ENCODE measurements around the gene RABL6.

Gene RABL6

DNA sequence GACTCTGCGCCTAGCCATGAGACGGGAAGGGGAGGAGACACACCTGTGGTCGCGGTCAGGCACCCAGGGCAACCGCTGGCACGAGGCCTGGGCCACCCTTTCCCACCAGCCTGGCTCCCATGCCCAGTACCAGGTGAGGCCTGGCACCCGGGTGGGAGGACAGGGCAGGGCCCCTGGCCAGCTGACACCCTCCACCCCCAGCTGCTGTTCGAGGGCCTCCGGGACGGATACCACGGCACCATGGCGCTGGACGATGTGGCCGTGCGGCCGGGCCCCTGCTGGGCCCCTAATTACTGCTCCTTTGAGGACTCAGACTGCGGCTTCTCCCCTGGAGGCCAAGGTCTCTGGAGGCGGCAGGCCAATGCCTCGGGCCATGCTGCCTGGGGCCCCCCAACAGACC lies 49.4 kb downstream of the RABL6 start:
- Histone ChIP-seq H3K4me3 (ENCODE audit: low read length) (no peak overlapping the region), H3K4me1 (ENCODE audit: insufficient read depth, low read length) (no peaks in the 10 kb centered on the region), H3K9me3 (ENCODE audit: low read length) (no peaks in the 10 kb centered on the region), H3K27me3 (ENCODE audit: insufficient read depth, low read length) (no peaks in the 10 kb centered on the region), H3K36me3 (ENCODE audit: insufficient read depth, low read length) (peaks cover 28% of the 10 kb centered on the region), H2AFZ (ENCODE audit: low read depth, low read length) (no peak overlapping the region)

- H3K36me3 ChIP-seq (ENCODE audit: insufficient read depth, low read length), result peaks cover 34% of the 10 kb centered on the region
- H3K4me3 ChIP-seq (ENCODE audit: low read length), result no peak overlapping the region
- H3K27me3 ChIP-seq (ENCODE audit: insufficient read depth, low read length), result no peaks in the 10 kb centered on the region
- no peak overlapping the region for H2AFZ ChIP-seq (ENCODE audit: low read depth, low read length)
- no peaks in the 10 kb centered on the region for H3K9me3 ChIP-seq (ENCODE audit: low read length)
- H3K4me1 ChIP-seq (ENCODE audit: insufficient read depth, low read length), result no peaks in the 10 kb centered on the region
These were observed 50.0 kb downstream of the RABL6 start for GRCh38 chr9:136857581-136858412.

DNA sequence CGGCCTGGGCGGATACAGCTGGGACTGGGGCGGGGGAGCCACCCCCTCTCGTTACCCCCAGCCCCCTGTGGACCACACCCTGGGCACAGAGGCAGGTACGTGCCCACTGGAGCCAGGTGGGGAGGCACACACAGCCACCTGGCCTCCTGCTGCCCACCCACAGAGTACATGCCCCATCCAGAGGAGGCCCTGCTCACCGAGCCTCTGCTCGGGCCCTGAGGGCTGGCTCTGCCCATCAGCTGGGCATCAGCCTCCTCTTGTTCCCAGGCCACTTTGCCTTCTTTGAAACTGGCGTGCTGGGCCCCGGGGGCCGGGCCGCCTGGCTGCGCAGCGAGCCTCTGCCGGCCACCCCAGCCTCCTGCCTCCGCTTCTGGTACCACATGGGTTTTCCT lies 50.7 kb downstream of the RABL6 start:
- no peaks in the 10 kb centered on the region for H3K4me1 ChIP-seq (ENCODE audit: insufficient read depth, low read length)
- H3K9me3 ChIP-seq (ENCODE audit: low read length), result no peaks in the 10 kb centered on the region
- no peaks in the 10 kb centered on the region for H3K27me3 ChIP-seq (ENCODE audit: insufficient read depth, low read length)
- H3K4me3 ChIP-seq (ENCODE audit: low read length), result no peak overlapping the region
- no peak overlapping the region for H2AFZ ChIP-seq (ENCODE audit: low read depth, low read length)
- peaks cover 41% of the 10 kb centered on the region for H3K36me3 ChIP-seq (ENCODE audit: insufficient read depth, low read length)

DNA sequence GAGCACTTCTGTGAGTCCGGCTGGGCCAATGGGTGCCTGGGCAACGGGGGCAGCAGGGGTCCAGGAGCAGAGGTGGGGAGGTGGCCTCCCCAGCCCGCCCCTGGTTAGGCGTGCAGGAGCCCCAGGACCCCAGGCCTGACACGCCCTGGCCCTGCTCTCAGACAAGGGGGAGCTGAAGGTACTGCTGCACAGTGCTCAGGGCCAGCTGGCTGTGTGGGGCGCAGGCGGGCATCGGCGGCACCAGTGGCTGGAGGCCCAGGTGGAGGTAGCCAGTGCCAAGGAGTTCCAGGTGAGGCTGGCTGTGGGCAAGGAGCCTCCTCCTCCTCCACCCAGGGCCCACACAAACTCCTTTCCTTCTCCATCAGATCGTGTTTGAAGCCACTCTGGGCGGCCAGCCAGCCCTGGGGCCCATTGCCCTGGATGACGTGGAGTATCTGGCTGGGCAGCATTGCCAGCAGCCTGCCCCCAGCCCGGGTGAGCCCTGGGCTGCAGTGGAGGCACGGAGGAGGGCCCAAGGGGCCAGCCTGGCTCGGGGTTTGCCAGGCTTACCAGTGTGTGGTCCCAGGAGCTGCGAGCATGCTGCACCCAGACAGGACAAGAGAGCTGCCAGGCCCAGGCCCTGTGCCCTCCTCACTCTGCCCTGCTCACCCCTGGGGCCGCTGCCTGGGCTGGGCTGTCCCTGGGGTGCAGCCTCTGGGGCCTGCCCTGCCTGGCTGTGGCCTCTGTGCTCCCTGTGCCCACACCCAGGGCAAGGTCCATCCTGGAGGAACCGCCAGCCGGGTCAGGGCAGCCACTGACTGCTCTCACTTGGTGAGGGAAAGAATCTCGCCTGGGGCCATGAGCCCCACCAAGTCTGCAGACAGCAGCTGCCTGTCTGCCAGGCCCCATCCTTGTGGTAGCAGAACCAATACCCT lies 51.4 kb downstream of the RABL6 start:
- Histone ChIP-seq H3K36me3 (ENCODE audit: insufficient read depth, low read length) (peaks cover 47% of the 10 kb centered on the region), H3K4me1 (ENCODE audit: insufficient read depth, low read length) (no peaks in the 10 kb centered on the region), H3K9me3 (ENCODE audit: low read length) (no peaks in the 10 kb centered on the region)

DNA sequence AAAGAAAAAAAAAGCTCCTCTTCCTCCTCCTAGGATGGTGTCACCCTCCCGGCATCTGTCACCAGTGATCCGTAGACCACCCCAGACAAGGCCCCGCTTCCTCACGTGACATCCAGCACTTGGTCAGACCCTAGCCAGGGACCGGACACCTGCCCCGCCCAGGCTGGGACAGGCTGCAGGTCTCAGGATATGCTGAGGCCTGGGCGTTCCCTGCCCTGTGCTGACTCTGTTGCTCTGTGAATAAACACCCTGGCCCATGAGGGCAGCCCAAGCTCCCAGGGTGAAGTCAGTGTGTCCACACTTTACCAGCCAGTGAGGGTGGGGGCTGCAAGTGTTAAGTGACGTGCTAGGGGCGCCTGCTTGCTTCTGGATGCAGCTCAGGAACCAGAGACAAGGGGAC lies 52.8 kb downstream of the RABL6 start:
- Histone ChIP-seq H3K27me3 (ENCODE audit: insufficient read depth, low read length) (no peaks in the 10 kb centered on the region), H3K4me1 (ENCODE audit: insufficient read depth, low read length) (peaks cover 5% of the 10 kb centered on the region), H3K9me3 (ENCODE audit: low read length) (no peaks in the 10 kb centered on the region), H2AFZ (ENCODE audit: low read depth, low read length) (no peak overlapping the region), H3K36me3 (ENCODE audit: insufficient read depth, low read length) (peaks cover 49% of the 10 kb centered on the region), H3K4me3 (ENCODE audit: low read length) (no peak overlapping the region)

More for the DNA sequence above, 51.4 kb downstream of the RABL6 start:
- Histone ChIP-seq H3K27me3 (ENCODE audit: insufficient read depth, low read length) (no peaks in the 10 kb centered on the region), H2AFZ (ENCODE audit: low read depth, low read length) (no peak overlapping the region), H3K4me3 (ENCODE audit: low read length) (no peak overlapping the region)

DNA sequence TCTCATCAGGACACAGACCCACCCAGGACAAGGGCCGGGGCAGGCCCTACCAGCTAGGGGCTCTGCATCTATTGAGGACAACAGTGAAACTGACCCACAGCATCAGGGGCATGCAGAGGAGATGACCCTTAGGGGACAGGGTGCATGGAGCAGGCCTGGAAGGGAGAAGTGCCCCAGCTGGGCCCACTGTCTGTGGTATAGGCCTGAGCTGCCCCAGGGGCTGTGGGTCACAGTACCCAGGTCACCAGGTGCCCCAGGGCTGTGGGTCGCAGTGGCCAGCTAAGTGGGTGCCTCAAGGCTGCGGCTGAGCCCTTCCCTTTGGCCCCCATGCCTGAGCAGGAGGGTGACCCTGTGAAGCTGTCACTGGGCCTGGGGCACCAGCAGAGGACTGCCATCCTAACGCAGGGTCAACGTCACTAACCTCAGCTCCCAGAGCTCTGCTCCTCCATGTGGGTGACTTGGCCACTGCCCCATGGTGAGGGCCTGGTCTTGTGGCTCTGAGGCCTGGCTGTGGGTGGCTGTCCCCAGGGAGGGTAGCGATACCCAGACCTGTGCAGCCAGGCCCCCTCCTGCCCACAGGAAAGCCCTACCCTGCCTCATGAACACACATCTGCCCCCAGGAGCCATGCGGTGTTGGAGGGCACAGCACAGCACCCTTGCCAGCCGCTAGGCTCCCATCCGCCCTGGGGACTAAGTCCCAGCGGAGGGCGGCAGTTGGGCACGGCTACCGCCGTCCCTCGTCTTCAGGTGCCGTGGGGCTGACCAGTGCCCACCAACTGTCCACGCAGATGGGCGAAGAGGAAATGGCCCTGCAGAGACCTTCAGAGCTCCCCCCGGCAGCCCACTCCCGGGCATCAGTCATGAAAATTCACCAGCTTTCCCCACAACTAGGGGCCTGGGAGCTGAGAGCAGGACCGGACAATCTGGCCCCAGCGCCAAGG lies 53.5 kb downstream of the RABL6 start:
- Histone ChIP-seq H3K4me3 (ENCODE audit: low read length) (no peak overlapping the region), H3K4me1 (ENCODE audit: insufficient read depth, low read length) (peaks cover 5% of the 10 kb centered on the region), H3K9me3 (ENCODE audit: low read length) (no peaks in the 10 kb centered on the region), H3K36me3 (ENCODE audit: insufficient read depth, low read length) (peaks cover 49% of the 10 kb centered on the region), H2AFZ (ENCODE audit: low read depth, low read length) (no peak overlapping the region), H3K27me3 (ENCODE audit: insufficient read depth, low read length) (no peaks in the 10 kb centered on the region)

DNA sequence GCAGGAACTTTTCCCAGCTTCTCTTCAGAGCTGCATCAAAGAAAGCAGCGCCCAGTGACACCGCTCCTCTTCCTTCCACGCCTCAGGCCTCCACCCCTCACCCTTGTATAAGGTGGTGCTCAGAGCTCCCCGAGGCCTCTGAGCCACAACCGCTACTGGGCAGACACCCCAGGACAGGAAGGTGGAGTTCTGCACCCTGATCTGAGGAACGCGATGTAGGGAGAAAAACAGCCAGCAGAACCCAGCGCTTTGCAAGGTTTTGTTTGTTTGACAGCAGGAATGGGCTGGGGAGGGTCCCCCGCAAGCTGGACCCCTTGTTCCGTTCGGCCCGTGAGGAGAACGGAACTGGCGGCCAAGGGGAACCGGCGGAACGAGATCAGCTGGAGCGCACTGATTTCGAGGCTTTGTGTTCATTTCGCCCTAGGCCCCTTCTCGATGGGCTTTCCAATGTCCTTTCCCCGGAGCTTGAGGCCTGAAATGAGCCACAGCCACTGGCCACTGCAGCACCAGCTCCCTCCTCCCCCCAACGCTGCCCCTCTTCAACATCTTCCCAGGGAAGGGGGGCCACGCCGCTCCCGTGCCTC lies 54.2 kb downstream of the RABL6 start:
- Histone ChIP-seq H3K36me3 (ENCODE audit: insufficient read depth, low read length) (peaks cover 49% of the 10 kb centered on the region), H3K4me3 (ENCODE audit: low read length) (no peak overlapping the region), H3K9me3 (ENCODE audit: low read length) (no peaks in the 10 kb centered on the region), H3K4me1 (ENCODE audit: insufficient read depth, low read length) (peaks cover 5% of the 10 kb centered on the region), H2AFZ (ENCODE audit: low read depth, low read length) (no peak overlapping the region), H3K27me3 (ENCODE audit: insufficient read depth, low read length) (no peaks in the 10 kb centered on the region)

- peaks cover 5% of the 10 kb centered on the region for H3K4me1 ChIP-seq (ENCODE audit: insufficient read depth, low read length)
- H3K9me3 ChIP-seq (ENCODE audit: low read length), result peaks cover 7% of the 10 kb centered on the region
- peaks cover 53% of the 10 kb centered on the region for H3K36me3 ChIP-seq (ENCODE audit: insufficient read depth, low read length)
- no peak overlapping the region for H3K4me3 ChIP-seq (ENCODE audit: low read length)
- H2AFZ ChIP-seq (ENCODE audit: low read depth, low read length), result no peak overlapping the region
- H3K27me3 ChIP-seq (ENCODE audit: insufficient read depth, low read length), result no peaks in the 10 kb centered on the region
These were observed 55.3 kb downstream of the RABL6 start for GRCh38 chr9:136862849-136863622.

GRCh38 chr9:136863623-136864273 lies 56.0 kb downstream of the RABL6 start:
- Histone ChIP-seq H3K27me3 (ENCODE audit: insufficient read depth, low read length) (no peaks in the 10 kb centered on the region), H3K36me3 (ENCODE audit: insufficient read depth, low read length) (peaks cover 53% of the 10 kb centered on the region), H3K4me3 (ENCODE audit: low read length) (no peak overlapping the region)

GRCh38 chr9:136865041-136865767 lies 57.5 kb downstream of the RABL6 start:
- Histone ChIP-seq H2AFZ (ENCODE audit: low read depth, low read length) (no peak overlapping the region), H3K9me3 (ENCODE audit: low read length) (peaks cover 10% of the 10 kb centered on the region), H3K36me3 (ENCODE audit: insufficient read depth, low read length) (peaks cover 41% of the 10 kb centered on the region), H3K4me3 (ENCODE audit: low read length) (peak overlapping the region; percentile 90), H3K27me3 (ENCODE audit: insufficient read depth, low read length) (no peaks in the 10 kb centered on the region), H3K4me1 (ENCODE audit: insufficient read depth, low read length) (peaks cover 5% of the 10 kb centered on the region)

More at GRCh38 chr9:136863623-136864273, 56.0 kb downstream of the RABL6 start:
- peaks cover 5% of the 10 kb centered on the region for H3K4me1 ChIP-seq (ENCODE audit: insufficient read depth, low read length)
- peaks cover 10% of the 10 kb centered on the region for H3K9me3 ChIP-seq (ENCODE audit: low read length)
- H2AFZ ChIP-seq (ENCODE audit: low read depth, low read length), result no peak overlapping the region

- peaks cover 38% of the 10 kb centered on the region for H3K36me3 ChIP-seq (ENCODE audit: insufficient read depth, low read length)
These were observed 58.0 kb downstream of the RABL6 start for GRCh38 chr9:136865768-136866103.

More at GRCh38 chr9:136865768-136866103, 58.0 kb downstream of the RABL6 start:
- H3K4me1 ChIP-seq (ENCODE audit: insufficient read depth, low read length), result peaks cover 5% of the 10 kb centered on the region
- H3K27me3 ChIP-seq (ENCODE audit: insufficient read depth, low read length), result no peaks in the 10 kb centered on the region
- no peak overlapping the region for H2AFZ ChIP-seq (ENCODE audit: low read depth, low read length)
- H3K9me3 ChIP-seq (ENCODE audit: low read length), result peaks cover 10% of the 10 kb centered on the region
- peak overlapping the region; percentile 90 for H3K4me3 ChIP-seq (ENCODE audit: low read length)

All from neuron (in vitro differentiated cells).